Esophagus muscularis mucosa (tissue), 3 donors: ENCODE measurements around the gene TRRAP.

Experiments used
- POLR2A ChIP-seq: fragments of 450-650 bp; IDR thresholded peaks from one replicate; pipeline ENCODE4 v1.6.1; 2017; ENCODE audit warnings: antibody characterized with exemption, moderate library complexity, mild to moderate bottlenecking, low read depth
- TF ChIP-seq, protein P1 (sequence below), 3 experiments: fragments of 200-600 bp in 2 of 3; fragments of 450-650 bp in 1 of 3; sonication (generic) in 2 of 3; IDR thresholded peaks; one replicate each; pipeline ENCODE4 v1.5.1; 2017 to 2019; ENCODE audit warnings: antibody characterized with exemption in 3 of 3, mild to moderate bottlenecking in 2 of 3, moderate library complexity in 1 of 3

- TF ChIP-seq, protein P1, sequence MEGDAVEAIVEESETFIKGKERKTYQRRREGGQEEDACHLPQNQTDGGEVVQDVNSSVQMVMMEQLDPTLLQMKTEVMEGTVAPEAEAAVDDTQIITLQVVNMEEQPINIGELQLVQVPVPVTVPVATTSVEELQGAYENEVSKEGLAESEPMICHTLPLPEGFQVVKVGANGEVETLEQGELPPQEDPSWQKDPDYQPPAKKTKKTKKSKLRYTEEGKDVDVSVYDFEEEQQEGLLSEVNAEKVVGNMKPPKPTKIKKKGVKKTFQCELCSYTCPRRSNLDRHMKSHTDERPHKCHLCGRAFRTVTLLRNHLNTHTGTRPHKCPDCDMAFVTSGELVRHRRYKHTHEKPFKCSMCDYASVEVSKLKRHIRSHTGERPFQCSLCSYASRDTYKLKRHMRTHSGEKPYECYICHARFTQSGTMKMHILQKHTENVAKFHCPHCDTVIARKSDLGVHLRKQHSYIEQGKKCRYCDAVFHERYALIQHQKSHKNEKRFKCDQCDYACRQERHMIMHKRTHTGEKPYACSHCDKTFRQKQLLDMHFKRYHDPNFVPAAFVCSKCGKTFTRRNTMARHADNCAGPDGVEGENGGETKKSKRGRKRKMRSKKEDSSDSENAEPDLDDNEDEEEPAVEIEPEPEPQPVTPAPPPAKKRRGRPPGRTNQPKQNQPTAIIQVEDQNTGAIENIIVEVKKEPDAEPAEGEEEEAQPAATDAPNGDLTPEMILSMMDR (IDR thresholded peaks at IDR 0.05), result no peak
- TF ChIP-seq POLR2A, result no peak
These were observed 22.5 kb downstream of the TRRAP start for GRCh38 chr7:98900815-98901214.
